Small intestine (tissue), 7 donors: Measurements from ENCODE around the gene IQGAP2. TPM values are rescaled to one million over a fixed set of nuclear protein-coding genes. Genes with fewer than 3 reads are reported as not detected.
A peak's percentile ranks its signal among the peaks of the same experiment; 100 is the strongest.

Source experiments
- DNase-seq, 2 donors: peaks; one replicate each; pipeline versions ENCODE4 v3.0.0 to v3.0.0-alpha.2; 2013
- FAIRE-seq: peaks from 2 replicates; lab custom pipeline; 2012; peaks lifted over from hg19 to GRCh38; lab: Jason Lieb, UNC
- H3K27ac ChIP-seq, 3 donors: one replicate each; pipeline ENCODE4 v1.5.1; 2013; ENCODE audit warnings: low read length in 2 of 3, mild to moderate bottlenecking in 2 of 3, control low read depth in 1 of 3, inconsistent platforms in 1 of 3, low read depth in 1 of 3, moderate library complexity in 1 of 3
- H3K27me3 ChIP-seq, 3 donors: one replicate each; pipeline ENCODE4 v1.6.1; 2013; ENCODE audit warnings: low read length in 3 of 3, inconsistent platforms in 1 of 3; ENCODE audit not compliant: control insufficient read depth in 3 of 3, insufficient read depth in 3 of 3
- H3K36me3 ChIP-seq, 3 donors: one replicate each; pipeline ENCODE4 v1.6.1; 2013; ENCODE audit warnings: low read length in 3 of 3, inconsistent platforms in 1 of 3, low read depth in 1 of 3, mild to moderate bottlenecking in 1 of 3, moderate library complexity in 1 of 3; ENCODE audit not compliant: control insufficient read depth in 3 of 3, insufficient read depth in 2 of 3
- H3K4me1 ChIP-seq, 3 donors: one replicate each; pipeline ENCODE4 v1.6.1; 2013; ENCODE audit warnings: low read length in 2 of 3, inconsistent platforms in 1 of 3, low read depth in 1 of 3, mild to moderate bottlenecking in 1 of 3, moderate library complexity in 1 of 3; ENCODE audit not compliant: control insufficient read depth in 3 of 3, insufficient read depth in 2 of 3
- H3K4me3 ChIP-seq, 3 donors: one replicate each; pipeline ENCODE4 v1.5.1; 2013; ENCODE audit warnings: low read length in 3 of 3, control low read depth in 1 of 3, inconsistent platforms in 1 of 3, low read depth in 1 of 3, mild to moderate bottlenecking in 1 of 3, moderate library complexity in 1 of 3
- H3K9me3 ChIP-seq, 2 donors: one replicate each; pipeline ENCODE4 v1.6.1; 2013; ENCODE audit warnings: low read depth in 1 of 2, low read length in 1 of 2; ENCODE audit not compliant: control insufficient read depth in 2 of 2, insufficient read depth in 1 of 2
- WGBS, 3 donors: extraction: QIAGEN DNeasy Blood & Tissue Kit; methylation state at CpG; one replicate each; pipeline ENCODE4 v1.1.7; 2013; 5-methylcytosine and 5-hydroxymethylcytosine counted together
- polyA plus RNA-seq, 4 donors: library from polyadenylated mRNA; stranded (reverse) in 3 of 4; unstranded in 1 of 4; fragments of 200-250 nt in 3 of 4; fragments of 120-200 nt in 1 of 4; gene quantifications; one replicate each; pipeline versions ENCODE4 v1.2.1 to v1.2.3, GENCODE V29; 2013
- donor health status: healthy with polysubstance abuse.
- donor health status: control.
- donor health status: control.
- donor health status: Bipolar disorder and iron deficiency.
- donor health status: healthy.

Gene IQGAP2
- polyA plus RNA-seq, 4 donors, result 13.6 to 138 (median 85.6) TPM

- no peak for FAIRE-seq
Measured at GRCh38 chr5:76622973-76623596, 220.0 kb downstream of the IQGAP2 start, which contains the start of gene F2RL2. F2RL2 (minus strand) TSS chr5:76623403; CDS start chr5:76623230, 173 bp downstream.

DNA sequence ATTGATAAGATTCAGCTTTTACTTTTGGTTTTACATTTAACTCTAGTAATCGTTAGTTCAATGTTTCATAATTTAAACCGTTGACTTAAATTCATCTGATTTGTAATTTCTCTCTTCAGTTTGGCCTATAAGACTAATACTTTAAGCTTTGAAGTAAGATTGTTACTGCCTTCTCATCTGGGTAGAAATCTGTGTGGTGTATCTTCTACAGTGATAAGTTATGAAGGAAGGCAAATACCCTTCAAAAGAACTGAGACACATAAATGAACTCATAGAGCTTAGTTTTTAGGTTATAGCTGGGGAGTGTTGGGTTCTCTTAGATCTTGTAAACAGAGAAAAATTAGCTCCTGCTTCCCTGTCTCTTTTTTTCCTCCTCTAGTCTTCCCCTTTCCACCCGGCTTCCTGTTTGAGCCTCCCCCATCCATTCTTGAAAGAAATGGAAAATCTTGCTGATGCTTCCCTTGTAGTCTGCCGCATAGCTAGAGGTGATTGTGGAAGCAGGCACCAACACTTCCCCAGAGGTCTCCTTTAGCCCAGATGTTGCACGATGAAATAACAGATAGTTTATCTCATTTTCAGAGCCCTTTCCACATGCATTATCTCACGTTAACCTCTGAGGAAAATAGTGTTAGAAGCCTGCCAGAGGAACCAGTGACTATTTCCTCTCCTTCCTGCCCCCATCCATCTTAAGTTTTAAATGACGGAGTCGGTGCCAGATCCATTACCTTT is 222.2 kb downstream of the IQGAP2 start:
- DNase-seq, result no peak
- no peak for FAIRE-seq
- WGBS, 3 donors, result 53 to 72% (median 69%) methylated on average over 8 of the region's 8 CpGs

More at GRCh38 chr5:76622973-76623596, 220.0 kb downstream of the IQGAP2 start, which contains the start of gene F2RL2:
- H3K27me3 ChIP-seq, result no peaks in the 10 kb centered on the region
- no peaks in the 10 kb centered on the region for H3K9me3 ChIP-seq
- H3K4me1 ChIP-seq, result no peaks in the 10 kb centered on the region
- DNase-seq, result no peak
- 49 to 82% (median 71%) methylated on average over 7 of the region's 7 CpGs for WGBS, 3 donors
- peaks cover 0 to 4% (median under 1%) of the 10 kb centered on the region in 3 donors for H3K36me3 ChIP-seq
- peak within 1 kb of the TSS in 2 of 3 donors; percentile 5 to 40 for H3K27ac ChIP-seq
- no peak within 1 kb of the TSS for H3K4me3 ChIP-seq

GRCh38 chr5:76626738-76627137 is 223.7 kb downstream of the IQGAP2 start:
- Histone ChIP-seq H3K27me3 (no peaks in the 10 kb centered on the region), H3K4me3 (no peak overlapping the region), H3K9me3 (no peaks in the 10 kb centered on the region), H3K27ac (no peak overlapping the region), H3K4me1 (no peaks in the 10 kb centered on the region), H3K36me3 (no peaks in the 10 kb centered on the region)
- FAIRE-seq (no peak), DNase-seq (no peak)
- WGBS, 3 donors, result 73 to 85% (median 75%) methylated on average over 6 of the region's 6 CpGs

More for the DNA sequence above, 222.2 kb downstream of the IQGAP2 start:
- Histone ChIP-seq H3K9me3 (no peaks in the 10 kb centered on the region), H3K27ac (no peak overlapping the region), H3K4me1 (no peaks in the 10 kb centered on the region), H3K36me3 (peaks cover 0 to under 1% (median 0%) of the 10 kb centered on the region in 3 donors), H3K27me3 (no peaks in the 10 kb centered on the region), H3K4me3 (no peak overlapping the region)

DNA sequence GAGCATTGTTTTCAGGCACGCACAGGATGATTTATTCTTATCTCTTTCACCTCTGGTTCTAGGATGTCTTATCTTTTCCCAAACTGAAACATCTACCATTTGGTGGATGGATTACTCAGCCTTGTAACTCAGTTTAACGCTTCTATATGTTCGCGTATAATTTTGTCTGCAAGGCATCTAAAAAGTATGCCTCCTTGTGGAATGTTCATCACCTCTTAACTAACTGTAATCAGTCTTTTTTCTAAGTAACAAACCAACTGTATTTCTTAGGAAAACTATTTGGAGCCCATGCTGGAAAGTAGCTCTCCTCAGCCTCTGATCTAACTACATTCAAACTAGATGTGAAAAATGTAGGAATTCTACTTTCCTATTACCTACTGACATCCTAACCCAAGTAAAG is 231.6 kb downstream of the IQGAP2 start:
- Histone ChIP-seq H3K27ac (no peak overlapping the region), H3K4me3 (no peak overlapping the region), H3K36me3 (peaks cover 0 to 6% (median 2%) of the 10 kb centered on the region in 3 donors), H3K27me3 (no peaks in the 10 kb centered on the region), H3K4me1 (peaks cover 0 to 3% (median 0%) of the 10 kb centered on the region in 3 donors), H3K9me3 (no peaks in the 10 kb centered on the region)
- no peak for FAIRE-seq
- 54 to 95% (median 74%) methylated on average over 4 of the region's 4 CpGs for WGBS, 3 donors
- DNase-seq, result no peak

DNA sequence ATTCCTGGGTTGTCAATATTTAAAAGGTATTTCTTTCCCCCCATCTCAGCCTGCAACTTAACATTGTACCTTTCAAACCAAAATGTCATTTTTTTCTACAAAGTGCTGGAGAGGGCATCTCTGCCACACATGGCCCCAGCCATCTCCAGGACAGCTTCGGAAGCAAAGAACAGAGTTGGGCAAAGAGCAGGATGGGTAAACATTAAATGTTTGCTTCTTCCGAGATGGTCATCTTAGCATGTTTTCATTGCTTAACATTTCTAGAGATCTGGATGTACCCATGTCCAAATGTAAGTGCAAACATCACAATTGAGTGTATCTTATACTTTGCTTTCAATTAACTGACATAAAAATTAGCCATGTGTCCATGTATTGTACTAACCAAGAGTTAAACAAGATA is 234.4 kb downstream of the IQGAP2 start:
- Histone ChIP-seq H3K27ac (no peak overlapping the region), H3K36me3 (peaks cover 3 to 5% (median 5%) of the 10 kb centered on the region in 3 donors), H3K4me3 (no peak overlapping the region), H3K4me1 (peaks cover 0 to 3% (median 0%) of the 10 kb centered on the region in 3 donors), H3K27me3 (no peaks in the 10 kb centered on the region), H3K9me3 (no peaks in the 10 kb centered on the region)
- DNase-seq (no peak), FAIRE-seq (no peak)
- 88 to 92% (median 90%) methylated on average over 2 of the region's 2 CpGs for WGBS, 3 donors

- H3K4me3 ChIP-seq, result no peak overlapping the region
- FAIRE-seq (no peak), DNase-seq (no peak)
- 83 to 96% (median 96%) methylated on average over 1 of the region's 1 CpG for WGBS, 3 donors
- peak overlapping the region in 1 of 3 donors; percentile 44 for H3K27ac ChIP-seq
- H3K36me3 ChIP-seq, result peaks cover 3 to 5% (median 5%) of the 10 kb centered on the region in 3 donors
- no peaks in the 10 kb centered on the region for H3K9me3 ChIP-seq
- peaks cover 0 to 3% (median 0%) of the 10 kb centered on the region in 3 donors for H3K4me1 ChIP-seq
- no peaks in the 10 kb centered on the region for H3K27me3 ChIP-seq
Measured at GRCh38 chr5:76638479-76638878, 235.4 kb downstream of the IQGAP2 start.

DNA sequence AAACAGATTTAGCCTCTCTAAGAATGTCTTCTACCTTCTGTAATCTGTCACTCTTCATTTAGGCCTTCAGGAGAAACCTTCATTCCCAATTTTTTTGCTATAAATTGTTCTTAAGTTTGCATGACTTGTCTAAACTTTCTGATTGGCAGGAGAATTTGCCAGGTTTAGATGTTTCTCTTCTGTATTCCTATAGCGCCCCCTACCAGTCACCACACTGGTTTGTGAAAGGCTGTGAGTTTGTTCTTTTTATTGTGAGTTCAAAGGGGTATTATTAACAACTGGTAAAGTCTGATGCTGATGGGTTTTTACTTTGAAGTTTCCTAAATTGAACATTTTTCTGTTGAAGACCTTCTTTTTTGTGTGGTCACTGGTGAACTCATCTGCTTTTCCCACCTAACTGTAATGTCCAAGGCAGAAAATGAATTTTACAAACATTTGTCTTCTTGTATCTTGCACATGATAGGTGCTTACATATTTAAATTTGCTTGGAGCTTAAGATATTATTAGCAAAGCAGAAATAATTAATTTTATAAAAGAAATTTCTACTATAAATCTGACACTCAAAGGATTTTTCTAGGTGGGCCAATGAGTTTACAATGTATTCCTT is 238.5 kb downstream of the IQGAP2 start:
- peak; percentile 65 to 71 for DNase-seq
- Histone ChIP-seq H3K36me3 (peaks cover 3 to 8% (median 5%) of the 10 kb centered on the region in 3 donors), H3K9me3 (no peaks in the 10 kb centered on the region), H3K27ac (no peak overlapping the region), H3K27me3 (no peaks in the 10 kb centered on the region), H3K4me1 (peaks cover 0 to 3% (median 0%) of the 10 kb centered on the region in 3 donors), H3K4me3 (no peak overlapping the region)
- WGBS, 3 donors, result 3 to 24% (median 13%) methylated on average over 1 of the region's 1 CpG
- peak; percentile 59 for FAIRE-seq

DNA sequence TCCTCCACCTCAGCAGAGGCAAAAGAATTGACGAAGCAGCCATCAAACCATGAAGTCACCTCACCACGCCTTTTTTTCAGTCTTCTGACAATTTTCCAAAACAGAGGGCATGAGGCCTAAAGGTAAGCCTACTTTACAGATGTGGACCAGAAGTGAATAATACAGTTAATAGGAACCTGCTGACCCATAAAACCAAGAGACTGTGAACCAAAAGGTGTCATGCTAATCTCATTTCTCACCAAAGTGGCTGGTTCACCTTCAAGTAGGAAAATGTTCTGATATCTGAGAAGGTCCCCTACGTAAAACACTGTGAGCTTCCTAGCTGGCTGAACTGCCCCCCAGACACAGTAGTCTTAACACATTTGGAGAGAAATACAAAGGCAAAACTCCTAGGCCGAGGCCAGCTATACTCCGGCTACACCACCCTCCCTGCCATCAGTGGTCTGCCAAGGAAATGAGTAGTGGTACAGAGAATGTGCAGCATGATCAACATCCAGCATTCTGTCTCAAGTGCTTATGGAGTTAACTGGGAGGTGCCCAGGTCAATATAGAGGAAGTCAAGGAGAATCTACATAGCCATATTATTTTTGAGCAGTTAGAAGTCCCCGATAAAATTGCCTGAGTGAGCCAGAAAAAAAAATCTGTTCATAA is 239.4 kb downstream of the IQGAP2 start:
- DNase-seq (no peak), FAIRE-seq (no peak)
- no peak overlapping the region for H3K27ac ChIP-seq
- H3K4me3 ChIP-seq, result no peak overlapping the region
- peaks cover 3 to 10% (median 3%) of the 10 kb centered on the region in 3 donors for H3K36me3 ChIP-seq
- 90 to 94% (median 93%) methylated on average over 6 of the region's 6 CpGs for WGBS, 3 donors
- peaks cover 0 to 3% (median 0%) of the 10 kb centered on the region in 3 donors for H3K4me1 ChIP-seq
- no peaks in the 10 kb centered on the region for H3K27me3 ChIP-seq
- H3K9me3 ChIP-seq, result peaks cover 0 to under 1% of the 10 kb centered on the region in 2 donors
